Loucy (cell line): Measurements from ENCODE around the gene KLHL25.

Source experiments
- CTCF ChIP-seq: fragments of 200-600 bp; sonication (generic); conservative IDR thresholded peaks from 2 replicates; pipeline ENCODE4 v1.5.1; 2014; ENCODE audit warnings: mild to moderate bottlenecking, antibody characterized with exemption, low read length
- EZH2phosphoT487 ChIP-seq: fragments of 200-600 bp; IDR thresholded peaks from 2 replicates; pipeline ENCODE4 v1.6.1; 2018; ENCODE audit warnings: antibody characterized with exemption, mild to moderate bottlenecking, moderate library complexity, borderline replicate concordance

- no peak for TF ChIP-seq CTCF
- no peak for TF ChIP-seq EZH2phosphoT487
These were observed 17.2 kb downstream of the KLHL25 start for GRCh38 chr15:85777250-85778106.
